Upper lobe of right lung (tissue), 1 donor: Measurements from ENCODE around the gene CTU1. TPM values are rescaled to one million over a fixed set of nuclear protein-coding genes. Genes with fewer than 3 reads are reported as not detected.
A peak's percentile ranks its signal among the peaks of the same experiment; 100 is the strongest.

Source experiments
- ATAC-seq: fragments of 200-7000 bp; cut with Tn5 transposase; one replicate; pipeline ENCODE4 v1.9.1; 2020; ENCODE audit warnings: mild to moderate bottlenecking, moderate library complexity
- DNase-seq: peaks from one replicate; pipeline ENCODE4 v3.0.0-alpha.2; 2020
- H3K27ac ChIP-seq: fragments of 200-600 bp; one replicate; pipeline ENCODE4 v1.8.0; 2022
- H3K27me3 ChIP-seq: fragments of 200-600 bp; one replicate; pipeline ENCODE4 v1.8.0; 2022; ENCODE audit warnings: mild to moderate bottlenecking
- H3K36me3 ChIP-seq: fragments of 200-600 bp; one replicate; pipeline ENCODE4 v1.8.0; 2022
- H3K4me1 ChIP-seq: fragments of 200-600 bp; one replicate; pipeline ENCODE4 v1.8.0; 2022
- H3K4me3 ChIP-seq: fragments of 200-600 bp; one replicate; pipeline ENCODE4 v1.8.0; 2022; ENCODE audit warnings: mild to moderate bottlenecking
- H3K9me3 ChIP-seq: fragments of 200-600 bp; one replicate; pipeline ENCODE4 v1.8.0; 2022
- CTCF ChIP-seq: fragments of 200-600 bp; IDR thresholded peaks from one replicate; pipeline ENCODE4 v1.8.0; 2022; ENCODE audit warnings: antibody characterized with exemption
- intact Hi-C: fragments of 100-400 bp; cut with DNase I; formaldehyde crosslinking; loops from one replicate; pipeline ENCODE4 v1.11.0; 2022
- total RNA-seq: library from RNA; stranded (reverse); fragmentation: NEBNext Ultra II Directional; extraction: Animal tissue kit (Norgen Biotek cat#: 25700); gene quantifications from one replicate; pipeline ENCODE4 v1.2.1, GENCODE V29; 2021
- donor health status: DM: no; HTN: yes; CAD: no; lungs with severe emphysema.

CTU1 gene
- total RNA-seq, 1 donor from 2014 or later = 8.5 TPM

GRCh38 chr19:51114087-51114729 lies 6.0 kb upstream of the CTU1 start:
- Histone ChIP-seq H3K27ac (no peak overlapping the region), H3K36me3 (no peaks in the 10 kb centered on the region), H3K27me3 (no peaks in the 10 kb centered on the region), H3K4me3 (no peak overlapping the region), H3K4me1 (no peaks in the 10 kb centered on the region), H3K9me3 (no peaks in the 10 kb centered on the region)
- no peak for TF ChIP-seq CTCF
- intact Hi-C loops = no loop called here
- DNase-seq (no peak), ATAC-seq (peak; percentile 19)

DNA sequence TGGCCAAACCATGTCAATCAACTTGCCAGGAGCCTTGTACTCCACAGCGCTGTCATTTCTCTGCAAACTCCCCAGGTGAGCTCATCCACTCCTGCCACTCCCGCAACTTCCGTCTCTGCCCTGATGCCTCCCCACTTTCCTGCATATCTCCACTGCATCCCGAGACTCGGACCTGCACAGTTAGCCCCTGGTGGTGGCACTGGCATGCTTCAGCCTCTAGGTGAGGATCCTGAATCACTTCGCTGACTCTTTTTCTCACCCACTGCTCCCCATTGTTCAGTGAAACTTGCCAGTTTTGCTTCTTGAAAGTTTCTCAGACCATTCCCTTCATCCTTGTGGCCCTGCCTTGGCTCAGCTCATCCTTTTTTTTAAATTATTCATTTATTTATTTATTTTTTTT lies 3.4 kb upstream of the CTU1 start:
- Histone ChIP-seq H3K27me3 (no peaks in the 10 kb centered on the region), H3K9me3 (no peaks in the 10 kb centered on the region), H3K27ac (no peak overlapping the region), H3K4me1 (peaks cover 15% of the 10 kb centered on the region), H3K4me3 (no peak overlapping the region), H3K36me3 (no peaks in the 10 kb centered on the region)
- ATAC-seq (no peak), DNase-seq (no peak)
- TF ChIP-seq CTCF = peak; percentile 18
- intact Hi-C loops = no loop called here

DNA sequence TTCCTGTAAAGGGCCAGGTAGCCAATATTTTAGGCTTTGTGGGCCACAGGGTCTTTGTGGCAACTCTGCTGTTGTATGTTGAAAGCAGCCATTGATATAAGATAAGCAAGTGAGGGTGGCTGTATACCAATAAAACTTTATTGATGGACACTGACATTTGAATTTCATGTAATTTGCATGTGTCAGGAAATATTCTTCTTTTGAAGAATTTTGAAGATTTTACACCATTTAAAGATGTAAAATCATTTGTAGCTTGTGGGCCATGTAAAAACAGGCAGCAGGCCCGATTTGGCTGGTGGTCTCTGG lies 2.4 kb upstream of the CTU1 start:
- Histone ChIP-seq H3K4me3 (no peak overlapping the region), H3K36me3 (no peaks in the 10 kb centered on the region), H3K27me3 (no peaks in the 10 kb centered on the region), H3K4me1 (peaks cover 16% of the 10 kb centered on the region), H3K27ac (no peak overlapping the region), H3K9me3 (no peaks in the 10 kb centered on the region)
- DNase-seq = no peak
- no peak for TF ChIP-seq CTCF
- intact Hi-C loops = no loop called here
- no peak for ATAC-seq

- TF ChIP-seq CTCF = no peak
- H3K4me3 ChIP-seq = peak overlapping the region; percentile 82
- DNase-seq (no peak), ATAC-seq (peak; percentile 39)
- H3K36me3 ChIP-seq = peaks cover 3% of the 10 kb centered on the region
- peaks cover 16% of the 10 kb centered on the region for H3K4me1 ChIP-seq
- H3K9me3 ChIP-seq = no peaks in the 10 kb centered on the region
- H3K27me3 ChIP-seq = no peaks in the 10 kb centered on the region
- peak overlapping the region; percentile 80 for H3K27ac ChIP-seq
- intact Hi-C loops = no loop called here
Observed at GRCh38 chr19:51108805-51109146, 567 bp upstream of the CTU1 start.

- intact Hi-C loops = no loop called here
- no peaks in the 10 kb centered on the region for H3K9me3 ChIP-seq
- TF ChIP-seq CTCF = no peak
- peak overlapping the region; percentile 80 for H3K27ac ChIP-seq
- H3K36me3 ChIP-seq = peaks cover 13% of the 10 kb centered on the region
- H3K27me3 ChIP-seq = no peaks in the 10 kb centered on the region
- H3K4me1 ChIP-seq = peaks cover 16% of the 10 kb centered on the region
- H3K4me3 ChIP-seq = peak overlapping the region; percentile 82
- DNase-seq (no peak), ATAC-seq (peak; percentile 2)
Observed at GRCh38 chr19:51107406-51108065, 673 bp downstream of the CTU1 start.
